Esophagus muscularis mucosa (tissue), 4 donors: ENCODE data around the gene CAMTA1. TPM values are rescaled to one million over a fixed set of nuclear protein-coding genes. Genes with fewer than 3 reads are reported as not detected.

ENCODE experiments used
- DNase-seq: peaks from one replicate; pipeline ENCODE4 v3.0.0-alpha.2; 2017; ENCODE audit errors: extremely low spot score
- H3K27ac ChIP-seq, 4 donors: fragments of 200-600 bp; sonication (generic); replicated peaks in 1 of 4; 1 replicate in 3 of 4; 2 replicates in 1 of 4; pipeline ENCODE4 v1.5.1; 2016 to 2019; ENCODE audit warnings: mild to moderate bottlenecking in 1 of 4
- H3K27me3 ChIP-seq, 4 donors: fragments of 200-600 bp; sonication (generic); one replicate each; pipeline versions ENCODE4 v1.5.1 to v1.6.0; 2016 to 2019
- H3K36me3 ChIP-seq, 4 donors: fragments of 200-600 bp; sonication (generic); one replicate each; pipeline ENCODE4 v1.5.1; 2016 to 2019
- H3K4me1 ChIP-seq, 4 donors: fragments of 200-600 bp; sonication (generic); one replicate each; pipeline ENCODE4 v1.5.1; 2016 to 2019
- H3K4me3 ChIP-seq, 4 donors: fragments of 200-600 bp; sonication (generic); 1 replicate in 2 of 4; 2 replicates in 2 of 4; pipeline ENCODE4 v1.5.1; 2016 to 2019; ENCODE audit warnings: mild to moderate bottlenecking in 4 of 4, moderate library complexity in 1 of 4
- H3K9me3 ChIP-seq, 4 donors: fragments of 200-600 bp; sonication (generic); 1 replicate in 3 of 4; 2 replicates in 1 of 4; pipeline ENCODE4 v1.5.1; 2016 to 2019
- EP300 ChIP-seq: sonication (generic); formaldehyde crosslinking; IDR thresholded peaks from one replicate; pipeline ENCODE4 v1.6.1; 2017; ENCODE audit warnings: antibody characterized with exemption
- POLR2A ChIP-seq: fragments of 450-650 bp; IDR thresholded peaks from one replicate; pipeline ENCODE4 v1.6.1; 2017; ENCODE audit warnings: antibody characterized with exemption, moderate library complexity, mild to moderate bottlenecking, low read depth
- POLR2AphosphoS5 ChIP-seq, 2 donors: sonication (generic); formaldehyde crosslinking; IDR thresholded peaks; one replicate each; pipeline ENCODE4 v1.6.1; 2017; ENCODE audit warnings: antibody characterized with exemption in 2 of 2
- WGBS: methylation state at CpG from one replicate; pipeline ENCODE4 v1.1.5; 2018; 5-methylcytosine and 5-hydroxymethylcytosine counted together
- intact Hi-C: fragments of 100-400 bp; cut with DNase I; formaldehyde crosslinking; loops from one replicate; pipeline ENCODE4 v1.15.1; 2023
- total RNA-seq, 4 donors: library from RNA; depleted of rRNA; stranded (reverse); fragments of >200 nt; gene quantifications; one replicate each; pipeline versions ENCODE4 v1.1.0 to v1.2.1, GENCODE V29; 2016
- TF ChIP-seq, protein P1 (sequence below), 3 experiments: fragments of 200-600 bp in 2 of 3; fragments of 450-650 bp in 1 of 3; sonication (generic) in 2 of 3; IDR thresholded peaks; one replicate each; pipeline ENCODE4 v1.5.1; 2017 to 2019; ENCODE audit warnings: antibody characterized with exemption in 3 of 3, mild to moderate bottlenecking in 2 of 3, moderate library complexity in 1 of 3

The CAMTA1 gene
- total RNA-seq, 4 donors from 2014 or later = 109 to 226 (median 139) TPM

DNA sequence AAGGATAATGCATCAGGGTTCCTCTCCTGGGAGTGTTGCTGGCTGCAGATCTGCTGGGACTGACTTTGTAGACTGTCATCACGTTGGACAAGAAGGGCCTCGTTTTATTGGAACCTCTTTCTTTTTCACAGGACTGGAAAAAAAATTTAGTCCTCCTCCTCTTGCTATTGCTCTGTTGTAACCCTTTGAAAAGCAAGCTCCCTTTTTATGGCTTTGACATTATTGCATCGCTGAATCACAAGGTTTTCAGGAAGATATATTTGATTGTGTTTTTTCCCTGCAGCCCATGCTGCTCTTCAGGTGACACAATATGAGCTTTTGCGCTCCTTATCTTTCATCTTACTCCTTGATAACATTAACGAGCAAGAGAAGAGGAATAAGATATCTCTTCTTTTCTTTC is 290.9 kb downstream of the CAMTA1 start:
- Histone ChIP-seq H3K9me3 (peaks cover 0 to 21% (median 14%) of the 10 kb centered on the region in 4 donors), H3K27ac (no peak overlapping the region), H3K27me3 (peaks cover 0 to 14% (median 0%) of the 10 kb centered on the region in 4 donors), H3K36me3 (no peaks in the 10 kb centered on the region), H3K4me1 (no peaks in the 10 kb centered on the region), H3K4me3 (no peak overlapping the region)
- no peak for DNase-seq
- intact Hi-C loops = loop anchor here (10.0 kb wide), 1 partner anchor 569 kb away; no protein-coding TSS in a partner anchor
- TF ChIP-seq POLR2AphosphoS5 (IDR thresholded peaks at IDR 0.05) (no peak), EP300 (no peak), POLR2A (no peak)
- TF ChIP-seq, protein P1, sequence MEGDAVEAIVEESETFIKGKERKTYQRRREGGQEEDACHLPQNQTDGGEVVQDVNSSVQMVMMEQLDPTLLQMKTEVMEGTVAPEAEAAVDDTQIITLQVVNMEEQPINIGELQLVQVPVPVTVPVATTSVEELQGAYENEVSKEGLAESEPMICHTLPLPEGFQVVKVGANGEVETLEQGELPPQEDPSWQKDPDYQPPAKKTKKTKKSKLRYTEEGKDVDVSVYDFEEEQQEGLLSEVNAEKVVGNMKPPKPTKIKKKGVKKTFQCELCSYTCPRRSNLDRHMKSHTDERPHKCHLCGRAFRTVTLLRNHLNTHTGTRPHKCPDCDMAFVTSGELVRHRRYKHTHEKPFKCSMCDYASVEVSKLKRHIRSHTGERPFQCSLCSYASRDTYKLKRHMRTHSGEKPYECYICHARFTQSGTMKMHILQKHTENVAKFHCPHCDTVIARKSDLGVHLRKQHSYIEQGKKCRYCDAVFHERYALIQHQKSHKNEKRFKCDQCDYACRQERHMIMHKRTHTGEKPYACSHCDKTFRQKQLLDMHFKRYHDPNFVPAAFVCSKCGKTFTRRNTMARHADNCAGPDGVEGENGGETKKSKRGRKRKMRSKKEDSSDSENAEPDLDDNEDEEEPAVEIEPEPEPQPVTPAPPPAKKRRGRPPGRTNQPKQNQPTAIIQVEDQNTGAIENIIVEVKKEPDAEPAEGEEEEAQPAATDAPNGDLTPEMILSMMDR (IDR thresholded peaks at IDR 0.05) = no peak
- 75% methylated on average over 5 of the region's 5 CpGs for WGBS

DNA sequence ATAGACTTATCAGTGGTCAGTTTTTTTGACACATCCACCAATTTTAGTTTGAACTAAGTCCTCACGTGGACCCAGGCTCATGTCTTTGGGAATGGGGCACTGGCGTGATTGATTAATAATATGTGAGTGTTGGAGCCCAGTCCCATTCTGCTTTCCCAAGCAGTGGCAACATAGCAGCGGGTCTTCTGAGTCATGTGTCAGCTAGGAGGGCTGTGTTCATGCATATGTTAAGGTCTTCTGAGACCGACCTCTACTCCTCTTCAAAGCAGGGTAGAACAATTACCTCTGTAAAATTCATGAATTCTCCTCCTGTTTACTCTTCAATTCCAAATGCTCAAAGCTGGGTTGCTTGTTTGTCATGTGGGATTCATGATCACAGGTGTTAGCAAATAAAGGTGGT is 291.3 kb downstream of the CAMTA1 start:
- no peak overlapping the region for H3K27ac ChIP-seq
- no peaks in the 10 kb centered on the region for H3K4me1 ChIP-seq
- DNase-seq = no peak
- WGBS = 66% methylated on average over 4 of the region's 4 CpGs
- intact Hi-C loops = loop anchor here (10.0 kb wide), 1 partner anchor 568 kb away; no protein-coding TSS in a partner anchor
- no peak overlapping the region for H3K4me3 ChIP-seq
- no peaks in the 10 kb centered on the region for H3K36me3 ChIP-seq
- H3K9me3 ChIP-seq = peaks cover 0 to 21% (median 14%) of the 10 kb centered on the region in 4 donors
- H3K27me3 ChIP-seq = peaks cover 0 to 14% (median 0%) of the 10 kb centered on the region in 4 donors
- TF ChIP-seq, protein P1 (IDR thresholded peaks at IDR 0.05) = no peak
- no peak for TF ChIP-seq EP300
- no peak for TF ChIP-seq POLR2AphosphoS5 (IDR thresholded peaks at IDR 0.05)
- TF ChIP-seq POLR2A = no peak

DNA sequence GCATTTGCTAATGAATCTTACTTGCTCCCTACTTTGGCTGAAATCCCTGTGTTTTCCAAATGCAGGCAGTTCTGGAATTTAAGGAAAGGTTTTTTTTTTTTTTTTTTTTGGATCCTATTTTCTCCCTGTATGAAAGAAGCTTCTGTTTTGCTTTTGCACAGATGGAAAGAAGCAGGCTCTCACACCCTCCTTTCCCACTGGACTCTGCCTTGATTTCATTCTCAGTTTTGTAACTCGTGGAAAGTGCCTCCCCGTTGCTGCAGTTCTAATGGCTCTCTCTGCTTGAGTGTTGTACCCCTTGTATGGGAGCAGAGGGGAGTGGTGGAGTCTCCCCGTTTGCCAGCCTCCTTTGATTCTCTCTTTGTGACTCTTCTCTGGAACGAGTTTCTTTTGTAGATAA is 291.9 kb downstream of the CAMTA1 start:
- intact Hi-C loops = loop anchor here (10.0 kb wide), 1 partner anchor 568 kb away; no protein-coding TSS in a partner anchor
- Histone ChIP-seq H3K27ac (no peak overlapping the region), H3K4me1 (no peaks in the 10 kb centered on the region), H3K9me3 (peaks cover 0 to 24% (median 14%) of the 10 kb centered on the region in 4 donors), H3K4me3 (no peak overlapping the region), H3K27me3 (peaks cover 0 to 12% (median 0%) of the 10 kb centered on the region in 4 donors), H3K36me3 (no peaks in the 10 kb centered on the region)
- DNase-seq = no peak
- TF ChIP-seq POLR2A (no peak), POLR2AphosphoS5 (IDR thresholded peaks at IDR 0.05) (no peak), EP300 (no peak)
- TF ChIP-seq, protein P1 (IDR thresholded peaks at IDR 0.05) = no peak
- 41% methylated on average over 4 of the region's 4 CpGs for WGBS

DNA sequence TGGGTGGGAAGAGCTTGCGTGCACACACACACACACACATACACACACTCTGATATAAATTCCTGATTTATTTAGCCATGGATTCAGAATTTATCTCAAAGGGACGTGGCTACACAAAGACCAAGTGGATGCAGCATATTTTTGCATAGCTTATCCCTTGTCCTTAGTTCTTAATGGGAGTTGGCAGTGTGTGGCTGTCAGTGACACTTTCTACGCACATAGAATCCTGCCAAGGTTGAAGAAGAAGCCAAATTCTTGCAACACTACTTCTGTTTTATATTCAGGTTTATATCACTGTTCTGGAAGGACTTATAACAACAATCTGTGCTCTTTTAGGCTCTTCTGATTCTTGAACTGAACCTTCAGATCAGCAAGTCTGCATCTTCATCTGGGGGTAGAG is 292.7 kb downstream of the CAMTA1 start:
- no peak for DNase-seq
- peaks cover 0 to 24% (median 14%) of the 10 kb centered on the region in 4 donors for H3K9me3 ChIP-seq
- TF ChIP-seq POLR2A = no peak
- TF ChIP-seq EP300 = no peak
- TF ChIP-seq POLR2AphosphoS5 (IDR thresholded peaks at IDR 0.05) = no peak
- TF ChIP-seq, protein P1 (IDR thresholded peaks at IDR 0.05) = no peak
- intact Hi-C loops = loop anchor here (10.0 kb wide), 1 partner anchor 567 kb away; no protein-coding TSS in a partner anchor
- peaks cover 0 to 4% (median 0%) of the 10 kb centered on the region in 4 donors for H3K27me3 ChIP-seq
- H3K27ac ChIP-seq = no peak overlapping the region
- no peaks in the 10 kb centered on the region for H3K4me1 ChIP-seq
- H3K36me3 ChIP-seq = no peaks in the 10 kb centered on the region
- H3K4me3 ChIP-seq = no peak overlapping the region
- WGBS = 84% methylated on average over 3 of the region's 3 CpGs
